ENCODE results near the gene FXYD5. TPM values are rescaled to one million over a fixed set of nuclear protein-coding genes. Genes with fewer than 3 reads are reported as not detected.

Gene FXYD5
- total and polyA plus RNA-seq, 9 of the 15 experiments (the other 6 are each of a cell fraction or from before 2014, with no cell fraction given), result 104 to 537 (median 174) TPM

DNA sequence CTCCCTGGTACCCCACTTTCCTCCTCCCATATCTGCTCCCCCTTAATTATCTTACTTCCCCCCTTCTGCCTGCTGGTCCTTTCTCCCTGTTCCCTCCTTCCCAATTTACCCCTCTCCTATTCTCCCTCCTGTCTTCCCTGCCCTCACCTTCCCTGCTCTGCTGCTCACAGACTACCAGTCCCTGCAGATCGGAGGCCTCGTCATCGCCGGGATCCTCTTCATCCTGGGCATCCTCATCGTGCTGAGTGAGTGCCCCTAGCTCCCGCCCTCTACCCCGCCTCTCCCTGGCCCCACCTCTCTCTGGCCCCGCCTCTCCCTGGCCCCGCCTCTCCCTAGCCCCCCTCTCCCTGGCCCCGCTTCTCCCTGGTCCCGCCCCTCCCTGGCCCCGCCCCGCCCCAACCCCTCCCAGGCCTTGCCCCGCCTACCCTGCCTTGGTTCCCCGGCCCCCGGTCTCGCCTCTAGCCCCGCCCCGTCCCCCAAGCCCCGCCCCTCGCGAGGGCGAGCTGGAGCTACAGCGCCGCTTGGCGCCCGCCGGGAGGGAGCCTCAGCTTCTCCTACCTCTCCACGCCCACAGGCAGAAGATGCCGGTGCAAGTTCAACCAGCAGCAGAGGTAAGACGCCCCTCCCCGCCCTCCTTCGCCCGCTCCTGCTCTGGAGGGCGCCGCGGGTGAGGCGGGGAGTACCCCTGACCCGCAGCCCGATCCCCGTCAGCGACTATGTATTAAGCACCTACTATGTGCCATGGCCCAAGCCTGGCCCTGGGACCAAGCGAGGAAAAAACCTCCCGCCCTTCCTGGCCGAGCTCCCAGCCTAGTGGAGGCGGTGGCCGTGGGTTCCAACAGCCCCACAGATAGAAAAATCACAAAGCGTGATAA lies 13.3 kb upstream of the FXYD5 start (continued):
- TF ChIP-seq, protein P1, sequence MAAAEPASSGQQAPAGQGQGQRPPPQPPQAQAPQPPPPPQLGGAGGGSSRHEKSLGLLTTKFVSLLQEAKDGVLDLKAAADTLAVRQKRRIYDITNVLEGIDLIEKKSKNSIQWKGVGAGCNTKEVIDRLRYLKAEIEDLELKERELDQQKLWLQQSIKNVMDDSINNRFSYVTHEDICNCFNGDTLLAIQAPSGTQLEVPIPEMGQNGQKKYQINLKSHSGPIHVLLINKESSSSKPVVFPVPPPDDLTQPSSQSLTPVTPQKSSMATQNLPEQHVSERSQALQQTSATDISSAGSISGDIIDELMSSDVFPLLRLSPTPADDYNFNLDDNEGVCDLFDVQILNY (CRISPR knock-in tag; IDR thresholded peaks at IDR 0.05), result no peak
- TF ChIP-seq, protein P2, sequence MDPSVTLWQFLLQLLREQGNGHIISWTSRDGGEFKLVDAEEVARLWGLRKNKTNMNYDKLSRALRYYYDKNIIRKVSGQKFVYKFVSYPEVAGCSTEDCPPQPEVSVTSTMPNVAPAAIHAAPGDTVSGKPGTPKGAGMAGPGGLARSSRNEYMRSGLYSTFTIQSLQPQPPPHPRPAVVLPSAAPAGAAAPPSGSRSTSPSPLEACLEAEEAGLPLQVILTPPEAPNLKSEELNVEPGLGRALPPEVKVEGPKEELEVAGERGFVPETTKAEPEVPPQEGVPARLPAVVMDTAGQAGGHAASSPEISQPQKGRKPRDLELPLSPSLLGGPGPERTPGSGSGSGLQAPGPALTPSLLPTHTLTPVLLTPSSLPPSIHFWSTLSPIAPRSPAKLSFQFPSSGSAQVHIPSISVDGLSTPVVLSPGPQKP (CRISPR knock-in tag; IDR thresholded peaks at IDR 0.05), result no peak
- no peak for TF ChIP-seq RBM39 (optimal IDR thresholded peaks at IDR 0.05; ENCODE audit: low read depth, low read length)
- TF ChIP-seq HNRNPLL (IDR thresholded peaks at IDR 0.05; ENCODE audit: low read depth, low read length, poor library complexity, severe bottlenecking), result no peak
- TF ChIP-seq MECOM (CRISPR knock-in tag; IDR thresholded peaks at IDR 0.05), result no peak
- 0 out of 2 replicates have a peak, but pooled peaks have one; percentile 36 for TF ChIP-seq FOXP1 (CRISPR knock-in tag; IDR thresholded peaks at IDR 0.05)
- TF ChIP-seq ZNF395 (CRISPR knock-in tag; IDR thresholded peaks at IDR 0.05), result no peak
- peak; percentile 92; the same call in 1 of the 2 replicates for TF ChIP-seq LARP7 (IDR thresholded peaks at IDR 0.05)
- TF ChIP-seq, protein P3, sequence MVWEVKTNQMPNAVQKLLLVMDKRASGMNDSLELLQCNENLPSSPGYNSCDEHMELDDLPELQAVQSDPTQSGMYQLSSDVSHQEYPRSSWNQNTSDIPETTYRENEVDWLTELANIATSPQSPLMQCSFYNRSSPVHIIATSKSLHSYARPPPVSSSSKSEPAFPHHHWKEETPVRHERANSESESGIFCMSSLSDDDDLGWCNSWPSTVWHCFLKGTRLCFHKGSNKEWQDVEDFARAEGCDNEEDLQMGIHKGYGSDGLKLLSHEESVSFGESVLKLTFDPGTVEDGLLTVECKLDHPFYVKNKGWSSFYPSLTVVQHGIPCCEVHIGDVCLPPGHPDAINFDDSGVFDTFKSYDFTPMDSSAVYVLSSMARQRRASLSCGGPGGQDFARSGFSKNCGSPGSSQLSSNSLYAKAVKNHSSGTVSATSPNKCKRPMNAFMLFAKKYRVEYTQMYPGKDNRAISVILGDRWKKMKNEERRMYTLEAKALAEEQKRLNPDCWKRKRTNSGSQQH (CRISPR knock-in tag; IDR thresholded peaks at IDR 0.05), result peak; percentile 91
- TF ChIP-seq ZNF263 (CRISPR knock-in tag; IDR thresholded peaks at IDR 0.05; ENCODE audit: borderline replicate concordance), result no peak
- TF ChIP-seq POLR2AphosphoS5 (IDR thresholded peaks at IDR 0.05; ENCODE audit: control insufficient read depth, insufficient read depth, low read depth, low read length), result no peak
- TF ChIP-seq ZNF699 (CRISPR knock-in tag; IDR thresholded peaks at IDR 0.05; ENCODE audit: insufficient replicate concordance), result no peak
- TF ChIP-seq ZNF507 (tag; conservative IDR thresholded peaks at IDR 0.05), result no peak
- TF ChIP-seq GATAD2A (IDR thresholded peaks at IDR 0.05), result 0 out of 2 replicates have a peak, but pooled peaks have one; percentile 11
- TF ChIP-seq ZNF408 (CRISPR knock-in tag; IDR thresholded peaks at IDR 0.05; ENCODE audit: low read depth), result no peak
- peak; percentile 80; the same call in 1 of the 2 replicates for TF ChIP-seq OTX1 (CRISPR knock-in tag; IDR thresholded peaks at IDR 0.05)
- TF ChIP-seq, protein P4, sequence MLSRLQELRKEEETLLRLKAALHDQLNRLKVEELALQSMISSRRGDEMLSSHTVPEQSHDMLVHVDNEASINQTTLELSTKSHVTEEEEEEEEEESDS (CRISPR knock-in tag; IDR thresholded peaks at IDR 0.05), result no peak
- no peak for TF ChIP-seq MCM3 (IDR thresholded peaks at IDR 0.05)
- TF ChIP-seq, protein P5, sequence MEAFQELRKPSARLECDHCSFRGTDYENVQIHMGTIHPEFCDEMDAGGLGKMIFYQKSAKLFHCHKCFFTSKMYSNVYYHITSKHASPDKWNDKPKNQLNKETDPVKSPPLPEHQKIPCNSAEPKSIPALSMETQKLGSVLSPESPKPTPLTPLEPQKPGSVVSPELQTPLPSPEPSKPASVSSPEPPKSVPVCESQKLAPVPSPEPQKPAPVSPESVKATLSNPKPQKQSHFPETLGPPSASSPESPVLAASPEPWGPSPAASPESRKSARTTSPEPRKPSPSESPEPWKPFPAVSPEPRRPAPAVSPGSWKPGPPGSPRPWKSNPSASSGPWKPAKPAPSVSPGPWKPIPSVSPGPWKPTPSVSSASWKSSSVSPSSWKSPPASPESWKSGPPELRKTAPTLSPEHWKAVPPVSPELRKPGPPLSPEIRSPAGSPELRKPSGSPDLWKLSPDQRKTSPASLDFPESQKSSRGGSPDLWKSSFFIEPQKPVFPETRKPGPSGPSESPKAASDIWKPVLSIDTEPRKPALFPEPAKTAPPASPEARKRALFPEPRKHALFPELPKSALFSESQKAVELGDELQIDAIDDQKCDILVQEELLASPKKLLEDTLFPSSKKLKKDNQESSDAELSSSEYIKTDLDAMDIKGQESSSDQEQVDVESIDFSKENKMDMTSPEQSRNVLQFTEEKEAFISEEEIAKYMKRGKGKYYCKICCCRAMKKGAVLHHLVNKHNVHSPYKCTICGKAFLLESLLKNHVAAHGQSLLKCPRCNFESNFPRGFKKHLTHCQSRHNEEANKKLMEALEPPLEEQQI (IDR thresholded peaks at IDR 0.05), result no peak
- no peak for TF ChIP-seq CEBPB (tag; IDR thresholded peaks at IDR 0.05)
